HepG2 (cell line): ENCODE data around the gene HBA1. TPM values are rescaled to one million over a fixed set of nuclear protein-coding genes. Genes with fewer than 3 reads are reported as not detected.

Experiments used
- EP300 ChIP-seq, 3 experiments: sonication (generic) in 1 of 3; formaldehyde crosslinking in 1 of 3; IDR thresholded peaks; 2 replicates each; pipeline versions ENCODE4 v1.5.1 to v1.6.1; 2011 to 2020; ENCODE audit warnings: low read depth in 2 of 3, low read length in 2 of 3, borderline replicate concordance in 1 of 3, improper control_type of control experiment in 1 of 3, mild to moderate bottlenecking in 1 of 3, missing genetic modification reagents in 1 of 3, moderate library complexity in 1 of 3
- IKZF1 ChIP-seq: fragments of 450-650 bp; IDR thresholded peaks from 2 replicates; pipeline ENCODE4 v1.7.1; 2016
- MAFF ChIP-seq: IDR thresholded peaks from 2 replicates; pipeline ENCODE4 v1.6.1; 2011; ENCODE audit warnings: low read depth, low read length, improper control_type of control experiment
- MYNN ChIP-seq: sonication (generic); formaldehyde crosslinking; IDR thresholded peaks from 2 replicates; pipeline ENCODE4 v1.4.0; 2020; ENCODE audit warnings: mild to moderate bottlenecking, low read depth, missing genetic modification reagents
- NCOR1 ChIP-seq: fragments of 200-600 bp; sonication (generic); IDR thresholded peaks from 2 replicates; pipeline ENCODE4 v1.7.0; 2017; ENCODE audit warnings: antibody characterized with exemption, low read length, borderline replicate concordance
- PAF1 ChIP-seq: IDR thresholded peaks from 2 replicates; pipeline ENCODE4 v1.6.1; 2016; ENCODE audit warnings: missing genetic modification reagents, missing compliant biosample characterization
- PRDM10 ChIP-seq: sonication (generic); formaldehyde crosslinking; IDR thresholded peaks from 2 replicates; pipeline ENCODE4 v1.4.0; 2020; ENCODE audit warnings: low read depth, missing genetic modification reagents
- SCMH1 ChIP-seq: sonication (generic); formaldehyde crosslinking; IDR thresholded peaks from 2 replicates; pipeline ENCODE4 v1.9.0; 2021; ENCODE audit warnings: missing genetic modification reagents, mild to moderate bottlenecking, borderline replicate concordance
- SRSF1 ChIP-seq: fragments of 200-400 bp; formaldehyde crosslinking; optimal IDR thresholded peaks from 2 replicates; pipeline ENCODE3; 2017; ENCODE audit warnings: mild to moderate bottlenecking, low read depth, low read length, moderate library complexity
- USF2 ChIP-seq, 2 experiments: sonication (generic) in 1 of 2; formaldehyde crosslinking in 1 of 2; IDR thresholded peaks; 2 replicates each; pipeline versions ENCODE4 v1.5.1 to v1.6.1; 2011 to 2020; ENCODE audit warnings: borderline replicate concordance in 1 of 2, low read depth in 1 of 2, low read length in 1 of 2, mild to moderate bottlenecking in 1 of 2, missing genetic modification reagents in 1 of 2, moderate library complexity in 1 of 2
- ZFP1 ChIP-seq: IDR thresholded peaks from 2 replicates; pipeline ENCODE4 v1.6.1; 2016
- ZFP37 ChIP-seq: sonication (generic); formaldehyde crosslinking; IDR thresholded peaks from 2 replicates; pipeline ENCODE4 v1.4.0; 2020; ENCODE audit warnings: missing genetic modification reagents, borderline replicate concordance
- ZMAT3 ChIP-seq: sonication (generic); formaldehyde crosslinking; conservative IDR thresholded peaks from 2 replicates; pipeline ENCODE4 v1.7.0; 2021; ENCODE audit warnings: missing genetic modification reagents
- ZNF224 ChIP-seq: sonication (generic); formaldehyde crosslinking; IDR thresholded peaks from 2 replicates; pipeline ENCODE4 v1.5.0; 2020; ENCODE audit warnings: mild to moderate bottlenecking, missing genetic modification reagents
- ZNF317 ChIP-seq: sonication (generic); formaldehyde crosslinking; IDR thresholded peaks from 2 replicates; pipeline ENCODE4 v1.5.0; 2020; ENCODE audit warnings: mild to moderate bottlenecking, missing genetic modification reagents
- ZNF362 ChIP-seq: sonication (generic); formaldehyde crosslinking; IDR thresholded peaks from 2 replicates; pipeline ENCODE4 v1.4.0; 2020; ENCODE audit warnings: missing genetic modification reagents, mild to moderate bottlenecking, borderline replicate concordance
- ZNF431 ChIP-seq: sonication (generic); formaldehyde crosslinking; IDR thresholded peaks from 2 replicates; pipeline ENCODE4 v1.9.0; 2022; ENCODE audit warnings: missing genetic modification reagents, low read depth, mild to moderate bottlenecking, borderline replicate concordance
- ZNF501 ChIP-seq: sonication (generic); formaldehyde crosslinking; IDR thresholded peaks from 2 replicates; pipeline ENCODE4 v1.5.1; 2020; ENCODE audit warnings: mild to moderate bottlenecking, moderate library complexity, missing genetic modification reagents
- ZNF549 ChIP-seq: sonication (generic); formaldehyde crosslinking; IDR thresholded peaks from 2 replicates; pipeline ENCODE4 v1.5.0; 2020; ENCODE audit warnings: missing genetic modification reagents
- ZNF720 ChIP-seq: sonication (generic); formaldehyde crosslinking; IDR thresholded peaks from 2 replicates; pipeline ENCODE4 v1.4.0; 2020; ENCODE audit warnings: missing genetic modification reagents
- ZNF749 ChIP-seq: sonication (generic); formaldehyde crosslinking; IDR thresholded peaks from 2 replicates; pipeline ENCODE4 v1.8.0; 2022; ENCODE audit warnings: mild to moderate bottlenecking, missing genetic modification reagents, moderate library complexity, borderline replicate concordance
- ZNF777 ChIP-seq: sonication (generic); formaldehyde crosslinking; IDR thresholded peaks from 2 replicates; pipeline ENCODE4 v1.4.0; 2020; ENCODE audit warnings: missing genetic modification reagents
- ZSCAN21 ChIP-seq: sonication (generic); formaldehyde crosslinking; IDR thresholded peaks from 2 replicates; pipeline ENCODE4 v1.8.0; 2022; ENCODE audit warnings: mild to moderate bottlenecking, missing genetic modification reagents, moderate library complexity, borderline replicate concordance
- ZSCAN22 ChIP-seq: sonication (generic); formaldehyde crosslinking; IDR thresholded peaks from 2 replicates; pipeline ENCODE4 v1.4.0; 2020; ENCODE audit warnings: mild to moderate bottlenecking, missing genetic modification reagents
- polyA plus RNA-seq, 8 experiments: library from polyadenylated mRNA; depleted of rRNA in 3 of 8; stranded (reverse) in 7 of 8; unstranded in 1 of 8; fragments of >200 nt; fragmentation: Illumina TruSeq in 4 of 8; extraction: Trizol in 4 of 8; gene quantifications; 2 replicates each; pipeline versions ENCODE4 v1.2.1 to v1.2.3, GENCODE V29; 2011 to 2016; ENCODE audit warnings: low read depth in 4 of 8, missing spikeins in 1 of 8, mixed read lengths in 1 of 8; ENCODE audit not compliant: insufficient read depth in 1 of 8
- total RNA-seq, 5 experiments: library from RNA; depleted of rRNA; stranded (reverse); fragments of >200 nt; fragmentation: Illumina TruSeq; extraction: Trizol; gene quantifications; 2 replicates each; pipeline ENCODE4 v1.2.3, GENCODE V29; 2016; ENCODE audit warnings: low read depth in 1 of 5

HBA1 gene
- total and polyA plus RNA-seq, 2 of the 13 experiments (the other 11 are each of a cell fraction or from before 2014, with no cell fraction given), result 0.59 TPM; not detected in 1

GRCh38 chr16:181565-182021 is 5.1 kb downstream of the HBA1 start (continued):
- TF ChIP-seq USF2 (IDR thresholded peaks at IDR 0.05; ENCODE audit: low read depth, low read length), result no peak
- peak; percentile 27; the same call in 1 of the 2 replicates for TF ChIP-seq USF2 (CRISPR knock-in tag; IDR thresholded peaks at IDR 0.05; ENCODE audit: borderline replicate concordance)
- TF ChIP-seq ZMAT3, result no peak
- TF ChIP-seq ZFP1 (CRISPR knock-in tag), result no peak
- no peak for TF ChIP-seq ZNF549
- no peak for TF ChIP-seq PAF1 (CRISPR knock-in tag)
- no peak for TF ChIP-seq IKZF1
- no peak for TF ChIP-seq MAFF
- no peak for TF ChIP-seq EP300 (IDR thresholded peaks at IDR 0.05; ENCODE audit: low read depth in 2 of 2, low read length in 2 of 2)
- TF ChIP-seq EP300 (CRISPR knock-in tag; IDR thresholded peaks at IDR 0.05; ENCODE audit: borderline replicate concordance), result no peak
- no peak for TF ChIP-seq SCMH1 (CRISPR knock-in tag)
- TF ChIP-seq ZNF720 (CRISPR knock-in tag), result no peak; the same call in 1 of the 2 replicates
- no peak for TF ChIP-seq MYNN (CRISPR knock-in tag)
- no peak for TF ChIP-seq ZNF362 (CRISPR knock-in tag)
- no peak for TF ChIP-seq ZNF317 (CRISPR knock-in tag)
- TF ChIP-seq ZSCAN22 (CRISPR knock-in tag), result 0 out of 2 replicates have a peak, but pooled peaks have one; percentile 14
- no peak for TF ChIP-seq ZNF749 (CRISPR knock-in tag)
- TF ChIP-seq PRDM10 (CRISPR knock-in tag), result no peak
- TF ChIP-seq NCOR1, result no peak
- 0 out of 2 replicates have a peak, but pooled peaks have one; percentile 12 for TF ChIP-seq ZNF501 (CRISPR knock-in tag)
- TF ChIP-seq ZNF224 (CRISPR knock-in tag), result no peak
- TF ChIP-seq SRSF1, result peak; percentile 16
- TF ChIP-seq ZNF431 (CRISPR knock-in tag), result no peak
- TF ChIP-seq ZFP37 (CRISPR knock-in tag), result no peak
- no peak for TF ChIP-seq ZSCAN21 (CRISPR knock-in tag)
- no peak for TF ChIP-seq ZNF777 (CRISPR knock-in tag)
